ENCODE results near the gene ELOVL5.
"Not testable (repeated sequence)": the region's sequence is repeated elsewhere in the genome, so short reads cannot be mapped to it uniquely, and the experiment has no call there.

Gene ELOVL5, protein sequence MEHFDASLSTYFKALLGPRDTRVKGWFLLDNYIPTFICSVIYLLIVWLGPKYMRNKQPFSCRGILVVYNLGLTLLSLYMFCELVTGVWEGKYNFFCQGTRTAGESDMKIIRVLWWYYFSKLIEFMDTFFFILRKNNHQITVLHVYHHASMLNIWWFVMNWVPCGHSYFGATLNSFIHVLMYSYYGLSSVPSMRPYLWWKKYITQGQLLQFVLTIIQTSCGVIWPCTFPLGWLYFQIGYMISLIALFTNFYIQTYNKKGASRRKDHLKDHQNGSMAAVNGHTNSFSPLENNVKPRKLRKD

DNA sequence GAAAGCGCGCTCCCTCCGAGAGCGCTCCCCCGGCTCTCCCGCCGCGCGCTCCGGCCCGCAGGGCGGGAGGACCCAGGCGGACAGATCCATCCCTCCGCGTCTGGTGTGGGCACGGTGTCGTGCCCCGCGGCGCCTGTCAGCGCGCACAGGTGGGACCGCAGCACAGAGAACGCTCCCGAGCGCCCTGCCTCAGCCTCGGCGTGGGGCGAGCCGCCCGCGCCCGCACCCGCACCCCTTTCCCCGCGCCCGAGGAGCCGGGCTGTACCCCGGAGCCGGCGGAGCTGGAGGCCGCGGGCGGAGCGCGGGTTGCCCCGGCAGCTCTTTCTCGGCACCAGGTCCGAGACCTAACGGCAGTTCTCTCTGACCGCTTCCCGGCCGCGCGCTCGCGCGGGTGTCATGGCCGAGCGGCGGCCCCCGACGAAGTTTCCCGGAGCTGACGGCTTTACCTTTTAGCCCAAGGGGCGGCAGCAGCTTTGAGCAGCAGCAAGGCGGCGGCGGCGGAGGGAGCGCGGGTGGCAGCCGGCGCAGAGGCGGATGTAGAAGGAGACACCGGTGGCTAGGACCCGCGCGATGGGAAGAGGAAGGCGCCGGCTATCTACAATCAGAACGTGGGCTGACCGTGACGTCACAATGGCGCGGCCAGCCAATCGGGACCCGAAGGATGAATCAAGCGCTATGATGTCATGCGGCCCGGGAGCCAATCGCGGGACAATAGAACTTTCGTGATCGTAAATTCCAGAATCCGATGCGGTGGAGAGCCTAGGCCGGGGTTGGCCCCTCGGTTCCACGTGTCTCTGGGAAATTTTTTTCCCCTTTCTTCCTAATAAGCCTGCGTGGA lies at the start of gene ELOVL5:
ELOVL5 (minus strand) TSS at position 580 of the 838 bp plus-strand sequence. CDS start 53,251 bp downstream, outside the sequence.
- DNase-seq, result peak; percentile 97 to 98

DNA sequence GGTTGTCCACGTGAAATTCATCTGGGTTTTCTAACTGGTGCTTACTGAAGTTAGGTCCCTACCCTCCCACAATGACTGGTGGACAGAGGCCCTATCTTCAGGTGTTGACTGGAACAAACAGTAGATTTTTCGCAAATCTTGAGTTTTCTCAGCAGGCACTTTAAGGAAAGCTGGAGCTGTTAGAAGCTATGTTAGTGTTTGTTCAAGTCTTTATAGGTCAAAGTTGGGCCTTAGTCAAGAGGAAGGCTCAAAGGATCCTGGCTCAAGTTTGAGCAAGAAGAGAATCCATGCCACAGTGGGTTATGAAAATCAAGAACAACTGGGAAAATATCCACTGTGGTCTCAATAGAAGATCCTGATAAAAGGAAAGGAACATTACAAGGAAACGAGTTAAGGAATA lies 48.5 kb upstream of the ELOVL5 start:
- no peak for DNase-seq

DNA sequence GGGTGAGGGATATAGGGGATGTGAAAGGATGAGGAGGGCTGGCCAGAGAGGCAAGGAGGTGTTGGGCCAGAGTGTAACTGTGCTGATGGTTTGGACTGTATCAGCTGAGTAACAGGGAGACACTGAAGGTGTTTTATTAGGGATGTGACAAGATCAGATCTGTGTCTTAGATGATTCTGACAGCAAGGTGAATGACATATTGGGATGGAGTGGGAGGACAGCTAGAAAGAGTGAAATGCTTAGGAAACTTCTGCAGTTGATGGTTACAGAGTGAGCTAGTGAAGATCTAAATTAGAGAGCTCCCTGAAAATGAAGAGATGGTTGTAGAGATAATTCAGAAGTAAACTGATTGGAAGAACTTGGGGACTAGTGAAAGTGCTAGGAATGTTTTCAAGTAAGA lies 47.2 kb upstream of the ELOVL5 start:
- no peak for DNase-seq

DNA sequence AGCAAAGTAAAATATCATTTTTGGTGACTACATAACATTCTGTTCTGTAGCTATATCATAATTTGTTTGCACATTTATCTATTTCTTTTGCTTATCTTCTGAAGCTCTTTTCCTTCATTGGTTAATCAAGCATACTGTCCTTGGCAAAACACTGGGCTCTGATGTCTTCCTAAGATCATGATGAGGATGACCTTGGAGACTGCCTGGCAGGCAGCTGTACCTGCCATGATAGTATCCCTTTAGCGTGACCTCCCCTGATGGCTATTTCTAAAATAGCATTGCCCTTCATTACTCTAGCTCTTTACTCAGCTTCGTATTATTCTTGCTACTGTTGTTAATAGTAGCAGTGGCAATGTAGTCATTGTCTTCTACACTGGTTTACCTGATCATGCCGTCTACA lies 46.0 kb upstream of the ELOVL5 start:
- no peak for DNase-seq

DNA sequence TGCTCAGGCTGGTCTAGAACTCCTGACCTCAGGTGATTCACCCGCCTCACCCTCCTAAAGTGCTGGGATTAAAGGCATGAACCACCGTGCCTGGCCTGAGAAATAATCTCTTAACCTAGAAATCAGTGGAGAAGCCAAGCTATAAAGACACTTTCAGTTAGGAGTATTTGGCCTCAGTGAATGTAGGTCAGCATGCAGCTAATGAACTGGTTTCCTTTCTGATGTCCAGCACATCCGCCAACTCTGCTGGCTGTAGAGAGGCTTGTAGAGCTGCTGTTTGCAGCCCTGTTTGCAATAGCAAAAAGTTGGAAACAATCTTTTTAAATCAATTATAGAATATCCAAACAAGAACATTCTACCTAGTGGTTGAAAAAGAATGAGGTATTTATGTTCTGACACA lies 42.4 kb upstream of the ELOVL5 start:
- DNase-seq, result no peak

DNA sequence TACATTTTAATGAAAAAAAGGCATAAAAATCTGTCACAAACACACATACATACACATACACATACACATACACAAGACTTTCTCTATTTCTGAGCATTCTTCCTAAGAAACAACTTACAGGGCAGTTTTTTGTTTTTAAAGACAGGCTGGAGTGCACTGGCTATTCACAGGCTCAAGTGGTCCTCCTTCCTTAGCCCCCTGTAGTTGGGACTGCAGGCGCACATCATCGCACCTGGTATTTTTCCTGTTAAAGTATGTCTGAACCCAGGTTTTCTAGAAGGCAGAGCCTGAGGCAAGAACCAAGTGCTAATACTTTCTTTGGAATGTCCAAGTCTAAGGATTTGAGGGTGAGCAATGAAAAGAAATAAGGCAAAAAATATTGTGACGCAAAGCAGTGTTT lies 41.3 kb upstream of the ELOVL5 start:
- DNase-seq, result no peak

DNA sequence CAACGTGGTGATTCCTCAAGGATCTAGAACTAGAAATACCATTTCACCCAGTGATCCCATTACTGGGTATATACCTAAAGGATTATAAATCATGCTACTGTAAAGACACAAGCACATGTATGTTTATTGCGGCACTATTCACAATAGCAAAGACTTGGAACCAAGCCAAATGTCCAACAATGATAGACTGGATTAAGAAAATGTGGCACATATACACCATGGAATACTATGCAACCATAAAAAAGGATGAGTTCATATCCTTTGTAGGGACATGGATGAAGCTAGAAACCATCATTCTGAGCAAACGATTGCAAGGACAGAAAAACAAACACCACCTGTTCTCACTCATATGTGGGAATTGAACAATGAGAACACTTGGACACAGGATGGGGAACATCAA lies 39.9 kb upstream of the ELOVL5 start:
- DNase-seq, result not testable (repeated sequence)

DNA sequence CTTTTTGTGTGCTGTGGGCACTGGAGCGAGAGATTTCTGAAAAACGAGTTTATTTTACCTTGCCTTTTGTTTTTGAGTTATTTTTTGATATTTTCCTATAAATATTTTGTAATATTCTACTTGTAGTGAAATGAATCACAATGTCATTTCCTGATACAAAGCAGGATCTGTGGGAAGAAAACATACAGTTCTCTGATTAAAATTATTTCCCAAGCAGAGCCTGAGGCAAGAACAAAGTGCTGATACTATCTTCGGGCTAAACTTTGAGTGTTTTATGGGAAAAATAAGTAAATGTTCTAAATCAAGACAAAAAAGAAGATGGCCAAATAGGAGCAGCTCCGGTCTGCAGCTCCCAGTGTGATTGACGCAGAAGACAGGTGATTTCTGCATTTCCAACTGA lies 33.7 kb upstream of the ELOVL5 start:
- DNase-seq, result no peak

DNA sequence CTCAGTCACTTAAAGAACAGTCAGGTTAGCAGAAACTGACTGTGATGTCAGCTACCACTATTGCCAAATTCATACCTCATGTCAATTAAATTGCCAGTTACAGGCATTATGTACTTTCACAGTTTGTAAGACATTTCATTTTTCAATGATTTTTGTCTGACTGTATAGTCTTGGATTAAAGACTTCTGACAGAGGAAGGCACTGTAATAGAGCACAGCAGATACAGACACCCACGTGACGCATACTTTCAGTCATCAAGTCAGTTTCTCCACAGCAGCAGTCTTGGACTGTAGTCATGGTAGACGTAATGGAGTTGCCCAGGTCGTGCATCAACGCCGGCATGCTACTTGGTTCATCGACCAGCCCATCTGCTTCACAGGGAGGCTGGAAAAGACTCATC lies 29.5 kb upstream of the ELOVL5 start:
- DNase-seq, result no peak

DNA sequence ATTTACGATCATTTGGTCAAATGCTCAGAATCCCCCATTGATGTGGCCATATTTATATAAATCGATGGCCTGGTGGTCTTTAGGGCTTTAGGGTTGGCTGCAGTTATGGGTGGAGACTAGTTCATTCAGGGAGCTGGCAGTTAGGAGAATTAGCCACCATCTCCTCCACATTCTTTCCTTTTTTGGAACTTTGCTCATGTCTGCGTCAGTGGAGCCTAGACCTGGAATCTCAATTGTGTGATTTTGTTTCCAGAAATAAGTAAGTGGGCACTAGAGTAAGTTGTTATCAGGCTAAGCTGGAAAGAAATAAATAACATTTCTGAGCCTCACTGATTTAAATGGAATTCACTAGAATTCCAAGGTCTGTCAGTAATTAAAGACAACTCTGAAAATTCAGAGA lies 29.0 kb upstream of the ELOVL5 start:
- no peak for DNase-seq

DNA sequence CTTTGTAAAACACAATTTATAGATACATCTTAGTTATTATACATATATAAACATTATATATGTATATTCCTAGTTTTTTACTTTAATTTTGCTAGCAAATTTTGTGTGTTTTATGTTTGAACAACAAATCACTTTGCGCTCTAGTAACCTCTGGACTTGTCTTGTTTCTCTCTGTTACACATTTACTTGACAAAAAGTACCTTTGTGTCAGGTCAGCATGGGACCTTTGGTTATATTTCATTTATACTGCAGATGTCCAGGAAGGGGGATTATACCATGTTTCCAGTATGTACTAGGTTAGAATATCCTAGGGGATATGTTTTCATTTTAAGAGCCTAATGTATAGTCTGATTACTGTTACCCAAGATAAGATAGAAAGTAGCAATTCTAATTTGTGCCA lies 28.5 kb upstream of the ELOVL5 start:
- DNase-seq, result no peak

DNA sequence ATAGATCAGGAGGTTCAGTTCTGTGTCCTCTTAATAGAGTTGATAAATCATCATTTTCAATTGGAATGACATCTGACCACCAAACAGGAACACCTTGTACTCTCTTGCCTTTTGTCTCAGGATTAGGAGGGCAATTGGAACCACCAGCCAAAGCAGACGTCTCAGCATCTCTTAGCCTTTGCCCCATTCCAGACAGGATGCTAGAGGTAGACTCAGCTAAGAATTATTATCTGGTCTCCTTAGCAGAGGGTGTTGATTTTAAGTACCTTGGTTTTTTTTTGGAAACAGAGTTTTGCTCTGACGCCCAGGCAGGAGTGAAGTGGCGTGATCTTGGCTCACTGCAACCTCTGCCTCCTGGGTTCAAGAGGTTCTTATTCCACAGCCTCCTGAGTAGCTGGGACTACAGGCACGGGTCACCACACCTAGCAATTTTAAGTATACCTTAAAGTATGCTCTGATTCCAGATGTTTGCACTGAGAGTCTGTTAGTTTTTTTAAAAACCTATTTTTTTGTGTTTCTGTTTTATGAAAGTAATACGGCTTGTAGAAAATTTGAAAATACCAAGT lies 28.0 kb upstream of the ELOVL5 start:
- no peak for DNase-seq

DNA sequence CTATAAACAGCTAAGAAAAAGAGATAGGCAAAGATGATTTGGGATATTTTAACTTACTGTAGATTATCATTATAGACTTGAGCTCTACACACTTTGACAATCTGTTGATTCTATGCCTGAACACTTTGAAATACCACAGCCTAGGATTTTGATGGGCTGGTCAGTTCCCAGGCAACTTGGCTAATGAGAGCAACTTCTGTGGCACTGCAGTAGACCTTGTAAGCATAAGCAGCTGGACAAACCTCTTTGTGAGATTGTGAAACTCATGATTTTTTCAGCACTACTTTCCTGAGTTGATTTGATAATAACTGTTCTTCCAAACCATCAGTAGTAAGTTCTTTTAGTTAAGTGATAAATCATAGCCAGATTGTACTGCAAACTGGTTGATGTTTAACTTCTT lies 27.1 kb upstream of the ELOVL5 start:
- no peak for DNase-seq

DNA sequence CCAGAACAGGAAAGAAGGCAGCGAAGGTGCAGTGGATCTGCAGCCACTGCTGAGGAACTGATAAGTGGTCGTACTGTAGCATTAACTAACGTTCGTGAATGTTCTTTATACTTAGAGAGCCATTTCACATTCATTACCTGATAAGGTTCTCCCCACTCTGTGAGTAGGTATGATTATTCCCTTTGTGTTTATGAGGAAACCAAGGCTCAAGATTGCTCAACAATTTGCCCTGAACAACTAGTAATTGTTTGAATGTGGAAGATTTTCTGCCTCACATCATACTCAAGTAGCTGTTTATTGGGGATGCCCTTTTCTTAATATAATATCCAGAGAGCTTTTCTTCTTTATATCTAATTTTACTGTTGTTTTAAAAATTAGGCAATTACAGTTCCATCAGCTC lies 24.9 kb upstream of the ELOVL5 start:
- DNase-seq, result no peak

DNA sequence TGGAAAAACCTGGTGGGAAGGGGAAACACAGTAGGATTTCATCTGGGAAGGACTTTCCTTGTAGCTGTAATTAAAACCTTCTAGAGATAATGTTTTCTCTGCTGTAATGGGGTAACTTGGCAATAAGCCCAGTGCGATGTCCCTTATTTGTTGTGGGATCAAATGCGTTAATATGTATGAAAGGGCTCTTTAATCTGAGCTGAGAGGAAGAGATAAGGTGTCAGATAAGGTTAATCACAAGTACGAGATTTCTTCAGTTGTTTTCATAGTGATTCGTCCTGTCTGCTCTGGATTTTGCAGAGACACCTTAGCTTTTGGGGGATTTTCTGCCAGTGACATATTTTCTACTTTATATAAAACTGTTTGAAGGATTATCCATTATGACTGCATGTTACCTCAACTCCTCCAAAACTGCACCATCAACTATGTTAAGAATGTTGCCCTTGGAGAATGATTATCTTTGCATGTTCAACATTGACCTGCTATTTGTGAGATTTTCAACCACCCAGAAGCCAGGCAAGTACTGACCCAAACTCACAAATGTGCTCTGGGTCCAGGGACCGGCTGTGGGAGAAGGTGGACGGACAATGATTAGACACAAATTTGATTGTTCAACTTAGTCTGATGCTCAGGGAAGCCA lies 21.2 kb upstream of the ELOVL5 start:
- DNase-seq, result no peak

DNA sequence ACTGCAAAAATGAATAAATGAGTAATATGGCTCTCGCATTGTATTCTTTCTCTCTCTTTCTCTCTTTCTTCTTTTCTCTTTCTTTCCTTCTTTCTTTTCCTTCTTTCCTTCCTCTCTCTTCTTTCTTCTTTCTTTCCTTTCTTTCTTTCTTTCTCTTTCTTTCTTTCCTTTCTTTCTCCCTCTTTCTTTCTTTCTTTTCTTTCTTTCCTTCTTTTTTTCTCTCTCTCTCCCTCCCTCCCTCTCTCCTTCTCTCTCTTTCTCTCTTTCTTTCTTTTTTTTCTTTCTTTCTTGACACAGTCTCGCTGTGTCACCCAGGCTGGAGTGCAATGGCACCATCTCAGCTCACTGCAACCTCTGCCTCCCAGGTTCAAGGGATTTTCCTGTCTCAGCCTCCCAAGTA lies 20.3 kb upstream of the ELOVL5 start:
- DNase-seq, result no peak

DNA sequence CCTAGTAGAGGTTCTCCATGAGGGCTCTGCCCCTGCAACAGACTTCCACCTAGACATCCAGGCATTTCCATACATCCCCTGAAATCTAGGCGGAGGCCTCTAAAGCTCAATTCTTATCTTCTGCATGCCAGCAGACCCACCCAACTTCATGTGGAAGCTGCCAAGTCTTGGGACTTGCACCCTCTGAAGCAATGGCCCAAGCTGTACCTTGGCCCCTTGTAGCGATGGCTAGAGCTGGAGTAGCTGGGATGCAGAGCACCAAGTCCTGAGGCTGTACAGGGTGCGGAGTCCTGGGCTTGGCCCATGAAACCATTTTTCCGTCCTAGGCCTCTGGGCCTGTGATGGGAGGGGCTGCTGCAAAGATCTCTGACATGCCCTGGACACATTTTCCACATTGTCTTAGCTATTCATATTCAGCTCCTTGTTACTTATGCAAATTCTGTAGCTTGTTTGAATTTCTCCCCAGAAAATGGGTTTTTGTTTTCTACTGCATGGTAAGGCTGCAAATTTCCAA lies 17.4 kb upstream of the ELOVL5 start:
- DNase-seq, result no peak

DNA sequence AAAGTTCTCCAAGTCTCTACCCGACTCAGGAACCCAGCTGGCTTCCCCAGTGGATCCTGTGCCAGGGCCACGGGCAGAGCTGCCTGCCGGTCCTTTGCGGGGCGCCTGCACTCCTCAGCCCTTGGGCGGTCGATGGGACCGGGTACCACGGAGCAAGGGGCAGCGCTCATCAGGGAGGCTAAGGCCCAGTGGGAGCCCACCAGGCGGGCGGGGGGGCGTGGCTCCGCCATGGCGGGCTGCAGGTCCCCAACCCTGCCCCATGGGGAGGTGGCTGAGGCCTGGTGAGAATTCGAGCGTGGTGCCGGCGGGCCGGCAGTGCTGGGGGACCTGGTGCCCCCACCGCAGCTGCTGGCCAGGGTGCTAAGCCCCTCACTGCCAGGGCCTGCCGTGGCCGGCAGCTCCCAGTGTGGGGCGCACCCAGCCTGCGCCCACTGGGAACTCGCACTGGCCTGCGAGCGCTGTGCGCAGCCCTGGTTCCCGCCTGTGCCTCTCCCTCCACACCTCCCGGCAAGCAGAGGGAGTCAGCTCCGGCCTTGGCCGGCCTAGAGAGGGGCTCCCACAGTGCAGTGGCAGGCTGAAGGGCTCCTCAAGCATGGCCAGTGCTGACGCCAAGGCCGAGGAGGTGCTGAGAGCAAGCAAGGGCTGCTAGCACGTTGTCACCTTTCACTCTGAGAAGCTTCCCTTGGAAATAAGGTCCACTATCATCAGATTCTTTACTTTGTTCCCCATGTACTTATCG lies 14.8 kb upstream of the ELOVL5 start:
- no peak for DNase-seq

DNA sequence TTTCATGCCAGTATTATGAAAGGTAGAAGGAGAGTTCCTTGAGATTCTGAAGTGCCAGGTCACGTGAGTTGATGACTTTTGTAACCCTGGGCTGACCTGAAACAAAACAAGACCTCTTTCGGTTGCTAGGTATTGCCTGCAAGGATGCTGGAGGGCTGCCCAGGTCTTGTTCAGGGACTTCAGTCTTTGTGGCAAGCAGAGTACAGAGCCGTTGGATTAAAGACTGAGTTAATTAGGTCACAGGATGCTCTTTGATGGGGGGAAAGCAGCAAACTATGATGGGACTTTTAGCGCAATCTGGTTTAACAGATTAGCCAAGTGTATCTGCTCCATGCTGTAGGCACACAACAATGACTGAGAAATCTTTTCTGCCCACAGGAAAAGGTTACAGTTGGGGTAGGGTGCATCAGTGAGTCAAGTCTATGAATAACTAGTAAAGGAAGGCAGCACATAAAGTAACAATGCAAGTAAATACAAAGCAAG lies 12.8 kb upstream of the ELOVL5 start:
- DNase-seq, result no peak

DNA sequence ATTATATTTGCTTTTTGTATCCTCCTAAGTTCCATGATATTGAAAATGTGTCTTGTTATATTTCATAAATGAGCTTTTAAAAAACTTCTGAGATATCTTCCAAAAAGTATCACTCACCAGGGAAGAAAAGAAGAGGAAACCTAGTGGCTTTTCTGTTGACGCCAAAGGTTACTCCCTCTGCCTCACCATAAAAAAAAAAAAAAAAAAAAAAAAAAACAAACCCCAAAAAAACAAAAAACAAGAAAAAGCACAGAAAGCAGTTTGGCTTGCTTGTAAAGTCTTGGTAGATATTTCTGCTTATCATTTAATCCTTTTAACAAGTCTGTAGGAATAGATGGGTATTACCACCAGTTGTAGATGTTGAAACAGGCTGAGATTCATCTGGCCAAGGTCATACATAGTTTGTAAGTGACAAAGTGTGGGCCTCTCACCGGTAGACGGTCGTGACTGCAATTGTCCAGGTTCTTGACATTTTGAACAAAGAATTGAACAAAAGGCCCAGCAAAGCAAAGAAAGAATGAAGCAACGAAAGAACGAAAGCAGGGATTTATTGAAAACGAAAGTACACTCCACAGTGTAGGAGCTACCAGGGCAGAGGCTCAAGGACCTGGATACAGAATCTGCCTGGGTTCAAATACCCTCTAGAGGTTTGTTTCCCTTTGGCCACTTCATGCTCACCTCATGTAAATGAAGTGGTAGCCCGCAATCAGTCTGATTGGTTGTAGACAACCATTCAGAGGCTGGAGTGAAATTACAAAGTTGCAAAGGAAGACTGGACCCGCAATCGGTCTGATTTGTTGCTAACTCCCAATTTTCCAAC lies 11.6 kb upstream of the ELOVL5 start:
- DNase-seq, result no peak

DNA sequence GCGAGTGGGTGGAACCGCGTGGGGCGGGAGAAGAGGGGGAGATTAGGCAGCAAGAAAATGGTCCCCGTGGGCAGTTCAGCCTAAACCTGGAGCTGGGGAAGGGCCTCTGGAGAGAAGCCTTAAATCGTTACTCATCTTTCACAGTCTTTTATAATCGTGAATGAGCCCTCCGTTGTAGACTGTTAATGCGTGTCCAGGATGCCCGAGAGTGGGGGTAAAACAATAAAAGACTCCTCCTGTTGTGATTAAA lies 11.0 kb upstream of the ELOVL5 start:
- DNase-seq, result no peak

Measured in NCI-H2081 (cell line).